ENCODE data around the gene SORT1. TPM values are rescaled to one million over a fixed set of nuclear protein-coding genes. Genes with fewer than 3 reads are reported as not detected.
A peak's percentile ranks its signal among the peaks of the same experiment; 100 is the strongest.

The SORT1 gene
- total and polyA plus RNA-seq, 2 of the 13 experiments (the other 11 are each of a cell fraction or from before 2014, with no cell fraction given) = 32.4 to 93.0 TPM

DNA sequence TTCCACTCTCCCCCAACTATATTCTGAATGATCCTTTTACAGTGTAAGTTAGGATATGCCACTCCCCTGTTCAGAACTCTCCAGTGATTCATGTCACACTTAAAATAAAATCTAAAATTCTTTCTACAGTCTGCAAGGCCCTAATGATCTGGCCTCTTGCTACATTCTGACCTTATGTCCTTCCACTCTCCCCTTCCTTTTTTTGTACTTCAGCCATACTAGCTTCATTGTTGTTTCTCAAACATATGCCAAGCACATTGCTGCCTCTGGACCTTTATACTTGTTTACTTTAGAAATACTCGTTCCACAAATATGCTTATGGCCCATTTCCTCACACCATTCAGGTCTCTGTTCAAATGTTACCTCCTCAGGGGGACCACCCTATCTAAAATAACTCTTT, 43.4 kb upstream of the SORT1 start (continued):
- TF ChIP-seq PRDM15 (CRISPR knock-in tag; IDR thresholded peaks at IDR 0.05) (no peak), REPIN1 (CRISPR knock-in tag; IDR thresholded peaks at IDR 0.05; ENCODE audit: borderline replicate concordance, low read depth) (0 out of 2 replicates have a peak, but pooled peaks have one; percentile 34), ZNF564 (CRISPR knock-in tag; IDR thresholded peaks at IDR 0.05) (no peak), ZNF260 (CRISPR knock-in tag; IDR thresholded peaks at IDR 0.05; ENCODE audit: borderline replicate concordance, low read depth) (no peak), MEIS2 (CRISPR knock-in tag; IDR thresholded peaks at IDR 0.05) (no peak), PHF20 (CRISPR knock-in tag; IDR thresholded peaks at IDR 0.05) (no peak), SOX6 (IDR thresholded peaks at IDR 0.05) (no peak), SOX6 (CRISPR knock-in tag; IDR thresholded peaks at IDR 0.05) (peak; percentile 79), FOSL2 (CRISPR knock-in tag; IDR thresholded peaks at IDR 0.05) (peak; percentile 47), ZNF768 (CRISPR knock-in tag; IDR thresholded peaks at IDR 0.05) (no peak), AGO2 (optimal IDR thresholded peaks at IDR 0.05; ENCODE audit: low read depth, low read length) (no peak), CBX1 (IDR thresholded peaks at IDR 0.05; ENCODE audit: low read depth) (no peak), AHDC1 (CRISPR knock-in tag; IDR thresholded peaks at IDR 0.05; ENCODE audit: borderline replicate concordance) (peak; percentile 68; the same call in 1 of the 2 replicates), ZNF18 (CRISPR knock-in tag; IDR thresholded peaks at IDR 0.05; ENCODE audit: insufficient replicate concordance) (no peak), GPN1 (CRISPR knock-in tag; IDR thresholded peaks at IDR 0.05; ENCODE audit: borderline replicate concordance) (no peak), RAD21 (CRISPR knock-in tag; IDR thresholded peaks at IDR 0.05) (no peak), ZNF24 (IDR thresholded peaks at IDR 0.05) (no peak)
- TF ChIP-seq, protein P1, sequence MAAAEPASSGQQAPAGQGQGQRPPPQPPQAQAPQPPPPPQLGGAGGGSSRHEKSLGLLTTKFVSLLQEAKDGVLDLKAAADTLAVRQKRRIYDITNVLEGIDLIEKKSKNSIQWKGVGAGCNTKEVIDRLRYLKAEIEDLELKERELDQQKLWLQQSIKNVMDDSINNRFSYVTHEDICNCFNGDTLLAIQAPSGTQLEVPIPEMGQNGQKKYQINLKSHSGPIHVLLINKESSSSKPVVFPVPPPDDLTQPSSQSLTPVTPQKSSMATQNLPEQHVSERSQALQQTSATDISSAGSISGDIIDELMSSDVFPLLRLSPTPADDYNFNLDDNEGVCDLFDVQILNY (CRISPR knock-in tag; conservative IDR thresholded peaks at IDR 0.05) = no peak
- TF ChIP-seq, protein P2, sequence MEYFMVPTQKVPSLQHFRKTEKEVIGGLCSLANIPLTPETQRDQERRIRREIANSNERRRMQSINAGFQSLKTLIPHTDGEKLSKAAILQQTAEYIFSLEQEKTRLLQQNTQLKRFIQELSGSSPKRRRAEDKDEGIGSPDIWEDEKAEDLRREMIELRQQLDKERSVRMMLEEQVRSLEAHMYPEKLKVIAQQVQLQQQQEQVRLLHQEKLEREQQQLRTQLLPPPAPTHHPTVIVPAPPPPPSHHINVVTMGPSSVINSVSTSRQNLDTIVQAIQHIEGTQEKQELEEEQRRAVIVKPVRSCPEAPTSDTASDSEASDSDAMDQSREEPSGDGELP (IDR thresholded peaks at IDR 0.05; ENCODE audit: borderline replicate concordance, low read depth) = 0 out of 2 replicates have a peak, but pooled peaks have one; percentile 22
